Measurements from ENCODE around the gene MRPL22. TPM values are rescaled to one million over a fixed set of nuclear protein-coding genes. Genes with fewer than 3 reads are reported as not detected.

Gene MRPL22
- total and polyA plus RNA-seq, 4 donors: 12.5 to 57.3 (median 20.9) TPM

GRCh38 chr5:154956712-154957111 lies 15.8 kb downstream of the MRPL22 start:
- H3K9me3 ChIP-seq (ENCODE audit: control insufficient read depth in 4 of 4, low read length in 3 of 4): no peaks in the 10 kb centered on the region
- H3K9ac ChIP-seq (ENCODE audit: low read depth in 1 of 2, low read length in 2 of 2): no peak overlapping the region
- H3K36me3 ChIP-seq (ENCODE audit: control insufficient read depth in 4 of 4, insufficient read depth in 3 of 4, low read depth in 1 of 4, low read length in 3 of 4): peaks cover 0 to 32% (median 17%) of the 10 kb centered on the region in 4 donors
- H3K4me3 ChIP-seq (ENCODE audit: low read depth in 1 of 3, low read length in 3 of 3): no peak overlapping the region
- H3K27me3 ChIP-seq (ENCODE audit: control insufficient read depth in 4 of 4, insufficient read depth in 4 of 4, low read length in 3 of 4): no peaks in the 10 kb centered on the region
- no peak overlapping the region for H3K27ac ChIP-seq (ENCODE audit: low read depth in 1 of 2, low read length in 2 of 2)
- no peak for DNase-seq (ENCODE audit: low spot score)
- H3K4me1 ChIP-seq (ENCODE audit: control insufficient read depth in 4 of 4, insufficient read depth in 4 of 4, low read length in 3 of 4): peaks cover 0 to 1% (median 0%) of the 10 kb centered on the region in 4 donors
- TF ChIP-seq ATF3 (IDR thresholded peaks at IDR 0.05) (no peak), HNF4A (conservative IDR thresholded peaks at IDR 0.05) (no peak), JUND (IDR thresholded peaks at IDR 0.05) (no peak), GABPA (IDR thresholded peaks at IDR 0.05 in 1 of 2, conservative IDR thresholded peaks at IDR 0.05 in 1 of 2) (no peak), RAD21 (IDR thresholded peaks at IDR 0.05) (no peak)

- Histone ChIP-seq H3K4me1 (ENCODE audit: control insufficient read depth in 4 of 4, insufficient read depth in 4 of 4, low read length in 3 of 4) (no peaks in the 10 kb centered on the region), H3K4me3 (ENCODE audit: low read depth in 1 of 3, low read length in 3 of 3) (no peak overlapping the region), H3K9ac (ENCODE audit: low read depth in 1 of 2, low read length in 2 of 2) (no peak overlapping the region), H3K27me3 (ENCODE audit: control insufficient read depth in 4 of 4, insufficient read depth in 4 of 4, low read length in 3 of 4) (no peaks in the 10 kb centered on the region), H3K27ac (ENCODE audit: low read depth in 1 of 2, low read length in 2 of 2) (no peak overlapping the region), H3K36me3 (ENCODE audit: control insufficient read depth in 4 of 4, insufficient read depth in 3 of 4, low read depth in 1 of 4, low read length in 3 of 4) (peaks cover 0 to 47% (median 23%) of the 10 kb centered on the region in 4 donors), H3K9me3 (ENCODE audit: control insufficient read depth in 4 of 4, low read length in 3 of 4) (no peaks in the 10 kb centered on the region)
- TF ChIP-seq FOXA1 (IDR thresholded peaks at IDR 0.05) (no peak), FOXA2 (IDR thresholded peaks at IDR 0.05) (no peak), RXRA (IDR thresholded peaks at IDR 0.05) (no peak), SP1 (IDR thresholded peaks at IDR 0.05) (no peak), NR2F2 (IDR thresholded peaks at IDR 0.05) (no peak), HNF4A (conservative IDR thresholded peaks at IDR 0.05) (no peak), EGR1 (IDR thresholded peaks at IDR 0.05; ENCODE audit: low read depth in 2 of 2) (no peak), JUND (IDR thresholded peaks at IDR 0.05) (no peak), HNF4G (IDR thresholded peaks at IDR 0.05) (no peak), TAF1 (conservative IDR thresholded peaks at IDR 0.05) (no peak), ZBTB33 (IDR thresholded peaks at IDR 0.05) (no peak), YY1 (IDR thresholded peaks at IDR 0.05) (no peak), CTCF (IDR thresholded peaks at IDR 0.05; ENCODE audit: low read depth, low read length, missing input control) (no peak), GABPA (IDR thresholded peaks at IDR 0.05 in 1 of 2, conservative IDR thresholded peaks at IDR 0.05 in 1 of 2) (no peak)
- DNase-seq (ENCODE audit: low spot score): no peak
- 100% methylated on average over 1 of the region's 1 CpG for WGBS
These were observed 21.6 kb downstream of the MRPL22 start for GRCh38 chr5:154962494-154962893.

Data from liver (tissue), 9 donors.